Activated CD8-positive, alpha-beta memory T cell treated with anti-CD3 and anti-CD28 coated beads for 1 hour (primary cell): ENCODE data around the gene DUSP22.

Experiments
- DNase-seq, 2 donors: peaks; one replicate each; pipeline ENCODE4 v3.0.0-alpha.2; 2020; ENCODE audit warnings: low read depth in 1 of 2; ENCODE audit errors: extremely low read depth in 1 of 2

Gene DUSP22

DNA sequence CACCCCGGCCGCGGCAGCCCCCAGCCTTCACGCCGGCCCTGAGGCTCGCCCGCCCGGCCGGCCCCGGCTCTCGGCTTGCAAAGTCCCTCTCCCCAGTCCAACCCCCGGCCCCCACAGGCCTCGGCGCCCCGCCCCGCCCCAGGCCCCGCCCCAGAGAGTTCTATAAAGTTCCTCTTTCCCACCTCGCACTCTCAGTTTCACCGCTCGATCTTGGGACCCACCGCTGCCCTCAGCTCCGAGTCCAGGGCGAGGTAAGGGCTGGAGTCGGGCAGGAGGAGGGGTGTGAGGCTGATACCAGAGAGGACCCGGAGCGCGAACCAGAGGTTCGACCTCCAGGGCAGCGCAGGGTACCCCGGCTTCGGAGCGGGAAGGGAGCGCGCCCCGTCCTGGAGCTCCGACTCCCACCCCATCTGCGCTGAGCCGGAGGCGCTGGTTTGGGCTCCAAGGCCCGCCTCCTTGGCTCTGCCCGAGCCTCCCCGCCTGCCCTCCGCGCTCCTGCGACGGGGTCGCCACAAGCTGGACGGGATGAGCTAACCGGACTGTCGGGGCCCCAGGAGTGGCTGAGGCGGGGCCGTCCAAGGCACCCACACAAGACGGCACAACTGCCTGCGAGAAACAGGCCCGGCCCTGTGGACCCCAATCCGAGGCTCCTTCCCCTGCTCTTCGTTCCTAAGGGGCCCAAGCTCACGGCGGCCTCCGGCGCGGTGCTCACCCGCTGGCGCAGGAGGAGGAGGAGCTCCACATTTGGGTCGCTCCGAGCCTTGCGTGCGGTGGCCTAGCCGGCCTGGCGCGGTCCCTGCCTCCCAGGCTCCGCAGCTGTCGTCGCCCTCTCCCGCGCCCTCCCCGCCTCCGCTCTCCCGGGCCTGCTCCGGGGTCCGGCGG is 99.5 kb downstream of the DUSP22 start, which contains the start of gene IRF4:
Gene IRF4, plus strand, starts transcription at position 194 of the 882 bp plus-strand sequence. CDS start 1,401 bp downstream, outside the sequence.
- peak in 1 of 2 donors; percentile 35 for DNase-seq

DNA sequence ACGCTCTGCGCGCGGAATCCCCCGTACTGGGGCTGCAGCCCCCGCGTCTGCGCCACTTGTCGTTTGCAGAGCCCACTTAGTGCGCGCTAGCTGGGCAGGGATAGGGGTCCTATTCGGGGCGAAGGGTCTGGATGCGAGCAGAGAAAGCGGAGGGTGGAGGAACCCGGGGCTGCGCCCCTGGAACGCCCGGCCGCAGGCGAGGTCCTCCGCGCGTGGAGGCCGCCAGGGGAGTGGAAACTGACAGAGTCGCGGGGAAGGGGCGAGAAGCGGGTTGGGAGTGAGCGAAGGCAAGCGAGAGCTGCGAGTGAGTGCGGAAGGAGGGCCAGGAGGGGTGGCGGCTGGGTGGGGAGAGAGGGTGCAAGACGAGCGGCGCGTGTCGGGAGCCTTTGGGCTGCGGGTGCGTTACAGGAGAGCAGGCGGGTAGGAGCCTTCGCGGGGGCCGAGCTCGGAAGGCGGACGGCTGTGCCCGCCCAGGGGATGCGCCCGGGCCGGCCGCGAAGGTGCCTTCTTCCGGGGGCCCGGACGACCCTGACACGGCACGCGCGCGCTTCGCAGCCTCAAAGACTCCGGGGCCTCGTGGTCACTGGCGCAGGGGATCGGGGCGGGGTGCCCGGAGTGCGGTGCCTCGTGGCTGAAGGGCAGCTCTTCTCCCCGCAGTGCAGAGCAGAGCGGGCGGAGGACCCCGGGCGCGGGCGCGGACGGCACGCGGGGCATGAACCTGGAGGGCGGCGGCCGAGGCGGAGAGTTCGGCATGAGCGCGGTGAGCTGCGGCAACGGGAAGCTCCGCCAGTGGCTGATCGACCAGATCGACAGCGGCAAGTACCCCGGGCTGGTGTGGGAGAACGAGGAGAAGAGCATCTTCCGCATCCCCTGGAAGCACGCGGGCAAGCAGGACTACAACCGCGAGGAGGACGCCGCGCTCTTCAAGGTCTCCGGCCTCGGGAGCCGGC is 100.4 kb downstream of the DUSP22 start:
- peak in 1 of 2 donors; percentile 20 for DNase-seq

- no peak for DNase-seq
Observed at GRCh38 chr6:393391-394221, 101.3 kb downstream of the DUSP22 start.

DNA sequence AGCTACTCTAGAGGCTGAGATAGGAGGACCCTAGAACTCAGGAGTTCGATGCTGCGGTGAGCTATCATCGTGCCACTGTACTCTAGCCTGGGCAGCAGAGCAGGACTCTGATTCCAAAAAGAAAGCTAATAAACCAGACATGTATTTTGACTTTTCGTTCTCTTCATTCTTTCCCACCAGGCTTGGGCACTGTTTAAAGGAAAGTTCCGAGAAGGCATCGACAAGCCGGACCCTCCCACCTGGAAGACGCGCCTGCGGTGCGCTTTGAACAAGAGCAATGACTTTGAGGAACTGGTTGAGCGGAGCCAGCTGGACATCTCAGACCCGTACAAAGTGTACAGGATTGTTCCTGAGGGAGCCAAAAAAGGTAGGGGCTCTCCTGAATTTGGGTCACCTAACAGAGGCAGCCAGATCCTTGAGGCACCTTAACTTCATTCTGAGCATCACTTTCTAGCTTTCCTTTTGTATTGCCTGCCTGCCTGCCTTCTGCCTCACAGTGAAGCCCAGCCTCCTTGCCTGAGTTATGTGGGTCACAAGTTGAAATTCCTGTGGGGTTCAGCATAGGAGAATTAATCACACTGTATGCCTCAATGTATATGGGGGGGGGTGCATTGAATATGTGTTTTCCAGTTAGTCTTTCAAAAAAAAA is 102.5 kb downstream of the DUSP22 start:
- no peak for DNase-seq

GRCh38 chr6:395432-396125 is 103.3 kb downstream of the DUSP22 start:
- DNase-seq, result no peak

GRCh38 chr6:396126-396520 is 103.8 kb downstream of the DUSP22 start:
- DNase-seq, result no peak

DNA sequence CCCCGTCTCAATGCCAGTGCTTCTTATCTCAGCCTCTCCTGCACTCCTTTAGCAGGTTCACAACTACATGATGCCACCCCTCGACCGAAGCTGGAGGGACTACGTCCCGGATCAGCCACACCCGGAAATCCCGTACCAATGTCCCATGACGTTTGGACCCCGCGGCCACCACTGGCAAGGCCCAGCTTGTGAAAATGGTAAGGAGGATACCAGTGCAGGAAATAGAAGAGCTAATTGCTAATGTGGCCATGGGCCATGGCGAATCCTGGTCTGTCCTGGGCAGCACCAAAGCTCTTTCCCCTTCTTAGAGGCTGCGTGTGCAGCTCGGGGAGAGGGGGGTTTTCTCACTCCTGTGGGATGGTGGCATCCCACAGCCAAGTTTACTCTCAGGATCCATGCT is 104.8 kb downstream of the DUSP22 start:
- no peak for DNase-seq

GRCh38 chr6:397604-398003 is 105.3 kb downstream of the DUSP22 start:
- DNase-seq, result no peak

GRCh38 chr6:398065-398464 is 105.8 kb downstream of the DUSP22 start:
- no peak for DNase-seq

- DNase-seq, result no peak
Observed at GRCh38 chr6:398558-399078, 106.3 kb downstream of the DUSP22 start.

- no peak for DNase-seq
Observed at GRCh38 chr6:399785-400534, 107.7 kb downstream of the DUSP22 start.

DNA sequence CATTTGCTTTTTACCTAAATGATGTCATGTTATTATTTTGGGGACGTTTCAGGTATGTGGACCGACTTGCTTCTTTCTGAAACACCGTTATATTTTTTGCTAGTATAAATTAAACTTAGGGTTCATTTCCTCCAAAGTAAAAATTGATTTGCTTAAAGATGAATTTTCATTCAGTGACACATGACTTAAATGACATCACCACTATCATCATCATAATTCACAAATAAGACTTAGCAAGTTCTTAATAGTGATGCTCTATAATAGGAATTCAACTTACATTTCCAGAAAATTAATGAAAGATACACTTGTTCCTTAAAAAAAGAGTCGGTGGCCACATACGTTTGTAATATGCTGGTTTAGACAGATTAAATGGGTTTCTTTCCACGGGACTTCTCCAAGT is 108.5 kb downstream of the DUSP22 start:
- no peak for DNase-seq
